Measurements from ENCODE around the gene GGA1. TPM values are rescaled to one million over a fixed set of nuclear protein-coding genes. Genes with fewer than 3 reads are reported as not detected.

The GGA1 gene
- total and polyA plus RNA-seq, 2 donors from 2014 or later = 37.5 to 61.2 TPM

DNA sequence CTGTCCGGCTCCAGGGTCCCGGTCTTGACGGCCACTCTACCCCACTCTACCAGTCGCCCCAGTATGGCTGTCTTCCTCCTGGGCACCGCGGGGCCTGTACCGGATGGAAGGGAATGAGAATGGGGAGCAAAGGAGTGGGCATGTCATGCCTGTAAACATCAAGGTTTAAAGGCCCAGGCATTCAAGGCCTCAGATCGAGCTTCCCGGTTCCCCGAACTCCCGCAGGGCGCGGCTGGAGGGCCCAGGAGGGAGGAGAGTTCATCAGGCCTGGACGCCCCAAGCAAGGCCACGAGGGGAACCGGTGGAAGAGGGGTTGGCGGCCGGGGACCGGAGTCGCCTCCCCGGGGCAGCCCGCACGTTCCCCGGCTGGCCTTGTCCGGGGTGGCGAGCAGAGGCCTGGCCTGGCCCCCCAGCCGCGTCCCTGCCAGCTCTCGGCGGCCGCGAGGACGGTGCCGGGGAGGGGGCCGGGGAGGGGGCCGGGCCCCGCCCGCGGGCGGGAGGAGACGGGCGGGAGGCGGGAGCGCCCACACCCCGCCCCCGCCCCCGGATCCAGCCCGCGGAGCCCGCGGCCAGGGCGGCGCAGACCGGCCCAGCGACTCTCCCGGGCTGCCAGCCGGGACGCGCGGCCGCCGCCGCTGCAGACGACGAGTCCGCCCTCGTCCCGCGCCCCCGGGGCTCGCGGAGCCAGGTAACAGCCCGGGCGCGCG, 48.6 kb upstream of the GGA1 start, which contains the start of gene CDC42EP1:
TSS of gene CDC42EP1 (plus strand) at position 580 of the 707 bp plus-strand sequence. CDS start 5,870 bp downstream, outside the sequence.
- no peak for TF ChIP-seq CTCF (IDR thresholded peaks at IDR 0.05; ENCODE audit: borderline replicate concordance, extremely low read depth, insufficient read depth)
- FAIRE-seq (no peak), DNase-seq (peak; percentile 54 to 89 (median 69))

GRCh38 chr22:37560608-37561211, 47.9 kb upstream of the GGA1 start:
- no peaks in the 10 kb centered on the region for H3K9me3 ChIP-seq (ENCODE audit: control insufficient read depth in 2 of 3, insufficient read depth in 1 of 3, low read length in 3 of 3)
- peak overlapping the region; percentile 62 to 69 (median 65) for H3K4me3 ChIP-seq (ENCODE audit: low read length in 3 of 3)
- intact Hi-C loops (cut with DNase I) = no loop called here
- DNase-seq (peak; percentile 65 to 91 (median 81)), FAIRE-seq (no peak)
- H3K36me3 ChIP-seq (ENCODE audit: control insufficient read depth in 2 of 3, insufficient read depth in 3 of 3, low read length in 3 of 3) = peaks cover 0 to under 1% (median 0%) of the 10 kb centered on the region in 3 donors
- H3K27me3 ChIP-seq (ENCODE audit: control insufficient read depth, insufficient read depth, low read length) = no peaks in the 10 kb centered on the region
- peaks cover 12 to 52% (median 24%) of the 10 kb centered on the region in 3 donors for H3K4me1 ChIP-seq (ENCODE audit: control insufficient read depth in 2 of 3, insufficient read depth in 2 of 3, low read depth in 1 of 3, low read length in 3 of 3)
- H3K9ac ChIP-seq (ENCODE audit: low read length in 3 of 3) = peak overlapping the region; percentile 33 to 96 (median 93)
- peak overlapping the region; percentile 97 to 98 for H3K27ac ChIP-seq (ENCODE audit: low read depth in 2 of 2, low read length in 2 of 2)
- no peak for TF ChIP-seq CTCF (IDR thresholded peaks at IDR 0.05; ENCODE audit: borderline replicate concordance, extremely low read depth, insufficient read depth)

More for the DNA sequence above, 48.6 kb upstream of the GGA1 start, which contains the start of gene CDC42EP1:
- intact Hi-C loops (cut with DNase I) = no loop called here
- Histone ChIP-seq H3K4me3 (ENCODE audit: low read length in 3 of 3) (peak within 1 kb of the TSS; percentile 62 to 69 (median 65)), H3K9ac (ENCODE audit: low read length in 3 of 3) (peak within 1 kb of the TSS; percentile 33 to 96 (median 93)), H3K36me3 (ENCODE audit: control insufficient read depth in 2 of 3, insufficient read depth in 3 of 3, low read length in 3 of 3) (no peaks in the 10 kb centered on the region), H3K4me1 (ENCODE audit: control insufficient read depth in 2 of 3, insufficient read depth in 2 of 3, low read depth in 1 of 3, low read length in 3 of 3) (peaks cover 12 to 53% (median 24%) of the 10 kb centered on the region in 3 donors), H3K9me3 (ENCODE audit: control insufficient read depth in 2 of 3, insufficient read depth in 1 of 3, low read length in 3 of 3) (no peaks in the 10 kb centered on the region), H3K27ac (ENCODE audit: low read depth in 2 of 2, low read length in 2 of 2) (peak within 1 kb of the TSS; percentile 97 to 98), H3K27me3 (ENCODE audit: control insufficient read depth, insufficient read depth, low read length) (no peaks in the 10 kb centered on the region)

DNA sequence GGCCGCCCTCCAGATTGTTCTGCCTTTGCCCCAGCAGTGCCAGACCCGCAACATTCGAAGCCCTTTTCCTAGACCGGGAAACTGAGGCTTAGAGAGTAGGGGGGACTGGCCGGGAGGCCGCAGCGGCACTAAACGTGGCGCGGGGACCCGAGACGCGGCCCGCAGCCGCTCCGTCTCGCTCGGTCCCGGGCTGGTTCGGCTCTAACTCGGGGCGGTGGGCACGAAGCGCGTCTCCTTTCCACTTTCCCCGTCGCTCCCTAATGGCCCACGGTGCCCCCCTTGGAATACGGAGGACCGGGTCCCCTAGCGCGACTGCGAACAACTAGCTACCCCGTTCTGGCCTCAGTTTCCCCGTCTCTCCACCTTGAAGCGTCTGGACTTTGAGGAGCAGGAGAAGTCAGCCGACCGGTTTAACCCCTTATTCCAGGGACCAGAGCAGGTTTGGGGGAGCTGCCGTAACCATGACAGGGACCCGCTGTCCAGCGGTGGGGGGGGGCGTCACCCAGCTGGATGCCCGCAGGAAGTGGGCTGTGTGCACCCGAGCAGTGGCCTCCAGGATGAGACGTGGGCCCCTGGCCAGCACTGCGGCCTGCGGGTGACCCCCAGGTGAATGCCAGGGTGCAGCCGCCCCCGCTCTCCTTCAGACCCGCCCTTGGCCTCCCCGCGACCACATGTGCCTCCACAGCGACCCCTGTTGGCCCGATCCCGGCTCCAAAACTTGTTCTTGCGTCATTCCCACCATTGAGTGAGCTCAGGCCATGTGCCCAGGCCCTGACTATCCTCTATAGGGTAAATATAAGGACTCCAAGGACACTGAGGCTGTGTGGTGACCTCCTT, 47.2 kb upstream of the GGA1 start:
- FAIRE-seq = no peak
- intact Hi-C loops (cut with DNase I) = no loop called here
- Histone ChIP-seq H3K4me3 (ENCODE audit: low read length in 3 of 3) (peak overlapping the region; percentile 62 to 69 (median 65)), H3K27me3 (ENCODE audit: control insufficient read depth, insufficient read depth, low read length) (no peaks in the 10 kb centered on the region), H3K9me3 (ENCODE audit: control insufficient read depth in 2 of 3, insufficient read depth in 1 of 3, low read length in 3 of 3) (no peaks in the 10 kb centered on the region), H3K36me3 (ENCODE audit: control insufficient read depth in 2 of 3, insufficient read depth in 3 of 3, low read length in 3 of 3) (peaks cover 0 to 5% (median 0%) of the 10 kb centered on the region in 3 donors), H3K4me1 (ENCODE audit: control insufficient read depth in 2 of 3, insufficient read depth in 2 of 3, low read depth in 1 of 3, low read length in 3 of 3) (peaks cover 12 to 57% (median 24%) of the 10 kb centered on the region in 3 donors), H3K27ac (ENCODE audit: low read depth in 2 of 2, low read length in 2 of 2) (peak overlapping the region; percentile 97 to 98), H3K9ac (ENCODE audit: low read length in 3 of 3) (peak overlapping the region; percentile 43 to 96 (median 93))
- peak; percentile 95 to 97 (median 96) for DNase-seq
- TF ChIP-seq CTCF (IDR thresholded peaks at IDR 0.05; ENCODE audit: borderline replicate concordance, extremely low read depth, insufficient read depth) = peak; percentile 58

All from kidney (tissue), 14 donors.